Uterus (tissue), 2 donors: Measurements from ENCODE around the gene APAF1.

Source experiments
- POLR2A ChIP-seq, 2 donors: fragments of 450-650 bp; IDR thresholded peaks; one replicate each; pipeline ENCODE4 v1.6.1; 2016; ENCODE audit warnings: antibody characterized with exemption in 2 of 2, mild to moderate bottlenecking in 1 of 2, moderate library complexity in 1 of 2
- TF ChIP-seq, protein P1 (sequence below), 4 experiments: fragments of 200-600 bp in 2 of 4; fragments of 450-650 bp in 2 of 4; sonication (generic) in 2 of 4; IDR thresholded peaks; one replicate each; pipeline ENCODE4 v1.5.1; 2016 to 2019; ENCODE audit warnings: antibody characterized with exemption in 4 of 4, mild to moderate bottlenecking in 2 of 4, moderate library complexity in 1 of 4

DNA sequence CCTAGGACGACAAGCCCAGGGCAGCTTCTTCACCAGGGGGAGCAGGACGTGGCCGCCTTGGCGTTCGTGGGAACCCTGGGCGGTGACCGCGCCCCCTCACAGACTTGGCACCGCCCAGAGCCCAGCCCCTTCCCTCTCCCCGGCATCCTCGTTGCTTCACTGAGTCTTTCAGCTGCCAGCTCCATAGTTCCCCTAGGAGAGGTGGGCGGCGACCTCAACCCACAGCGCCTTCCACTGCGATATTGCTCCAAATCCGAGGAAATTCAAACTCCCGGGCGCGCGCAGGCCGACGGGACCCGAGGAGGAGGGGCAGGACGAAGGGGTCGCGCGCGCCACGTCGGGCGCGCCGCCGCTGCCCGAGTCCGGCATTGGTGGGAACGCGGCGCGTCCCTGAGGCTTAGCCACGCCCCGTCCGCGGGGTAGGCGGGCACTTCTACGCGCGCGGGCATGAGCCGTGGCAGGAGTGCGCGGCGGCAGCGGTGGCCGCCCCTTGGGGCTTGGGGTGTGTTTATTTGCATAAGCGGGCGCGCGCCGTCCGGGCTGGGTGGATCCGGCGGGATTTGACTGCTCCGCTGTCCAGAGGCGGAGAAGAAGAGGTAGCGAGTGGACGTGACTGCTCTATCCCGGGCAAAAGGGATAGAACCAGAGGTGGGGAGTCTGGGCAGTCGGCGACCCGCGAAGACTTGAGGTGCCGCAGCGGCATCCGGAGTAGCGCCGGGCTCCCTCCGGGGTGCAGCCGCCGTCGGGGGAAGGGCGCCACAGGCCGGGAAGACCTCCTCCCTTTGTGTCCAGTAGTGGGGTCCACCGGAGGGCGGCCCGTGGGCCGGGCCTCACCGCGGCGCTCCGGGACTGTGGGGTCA, at the start of gene APAF1, which contains the start of gene IKBIP:
- TF ChIP-seq, protein P1, sequence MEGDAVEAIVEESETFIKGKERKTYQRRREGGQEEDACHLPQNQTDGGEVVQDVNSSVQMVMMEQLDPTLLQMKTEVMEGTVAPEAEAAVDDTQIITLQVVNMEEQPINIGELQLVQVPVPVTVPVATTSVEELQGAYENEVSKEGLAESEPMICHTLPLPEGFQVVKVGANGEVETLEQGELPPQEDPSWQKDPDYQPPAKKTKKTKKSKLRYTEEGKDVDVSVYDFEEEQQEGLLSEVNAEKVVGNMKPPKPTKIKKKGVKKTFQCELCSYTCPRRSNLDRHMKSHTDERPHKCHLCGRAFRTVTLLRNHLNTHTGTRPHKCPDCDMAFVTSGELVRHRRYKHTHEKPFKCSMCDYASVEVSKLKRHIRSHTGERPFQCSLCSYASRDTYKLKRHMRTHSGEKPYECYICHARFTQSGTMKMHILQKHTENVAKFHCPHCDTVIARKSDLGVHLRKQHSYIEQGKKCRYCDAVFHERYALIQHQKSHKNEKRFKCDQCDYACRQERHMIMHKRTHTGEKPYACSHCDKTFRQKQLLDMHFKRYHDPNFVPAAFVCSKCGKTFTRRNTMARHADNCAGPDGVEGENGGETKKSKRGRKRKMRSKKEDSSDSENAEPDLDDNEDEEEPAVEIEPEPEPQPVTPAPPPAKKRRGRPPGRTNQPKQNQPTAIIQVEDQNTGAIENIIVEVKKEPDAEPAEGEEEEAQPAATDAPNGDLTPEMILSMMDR (IDR thresholded peaks at IDR 0.05), result no peak
- peak; percentile 82 to 85 for TF ChIP-seq POLR2A (IDR thresholded peaks at IDR 0.05)
